A549 (cell line): ENCODE measurements around the gene MAP2K7.

Experiments
- NFE2L2 ChIP-seq: fragments of 150-350 bp; conservative IDR thresholded peaks from 2 replicates; pipeline ENCODE4 v1.6.1; 2014; ENCODE audit warnings: low read length
- POLR2A ChIP-seq: IDR thresholded peaks from 2 replicates; pipeline ENCODE4 v1.6.1; 2012; ENCODE audit warnings: mild to moderate bottlenecking, low read length
- RNF2 ChIP-seq: fragments of 200-600 bp; sonication (generic); IDR thresholded peaks from 2 replicates; pipeline ENCODE4 v1.6.1; 2016; ENCODE audit warnings: low read depth, mild to moderate bottlenecking, antibody characterized with exemption, moderate library complexity, borderline replicate concordance
- TF ChIP-seq, protein P1 (sequence below): fragments of >200 bp; sonication (Bioruptor Twin); formaldehyde crosslinking; IDR thresholded peaks from 3 replicates; pipeline ENCODE4 v1.5.1; 2016
- TF ChIP-seq, protein P2 (sequence below): IDR thresholded peaks from 2 replicates; pipeline ENCODE4 v1.6.1; 2012

DNA sequence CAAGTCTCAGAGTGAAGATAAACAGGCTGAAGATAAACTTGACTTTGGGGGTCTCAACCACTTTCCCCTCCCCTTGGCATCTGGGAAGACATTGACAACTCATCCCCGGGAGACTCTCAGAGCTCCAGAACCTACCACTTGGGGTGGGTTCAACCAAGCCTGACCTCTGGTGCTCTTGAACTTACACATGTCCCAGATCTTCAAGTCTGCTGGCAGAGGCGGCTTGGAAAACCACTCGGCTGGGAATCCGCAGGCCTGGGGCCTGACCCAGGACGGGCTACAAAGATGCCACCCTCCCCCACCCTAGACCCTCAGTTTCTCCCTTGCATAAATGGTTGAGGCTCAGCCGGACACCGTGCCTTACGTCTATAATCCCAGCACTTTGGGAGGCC is 14.9 kb upstream of the MAP2K7 start:
- TF ChIP-seq, protein P1, sequence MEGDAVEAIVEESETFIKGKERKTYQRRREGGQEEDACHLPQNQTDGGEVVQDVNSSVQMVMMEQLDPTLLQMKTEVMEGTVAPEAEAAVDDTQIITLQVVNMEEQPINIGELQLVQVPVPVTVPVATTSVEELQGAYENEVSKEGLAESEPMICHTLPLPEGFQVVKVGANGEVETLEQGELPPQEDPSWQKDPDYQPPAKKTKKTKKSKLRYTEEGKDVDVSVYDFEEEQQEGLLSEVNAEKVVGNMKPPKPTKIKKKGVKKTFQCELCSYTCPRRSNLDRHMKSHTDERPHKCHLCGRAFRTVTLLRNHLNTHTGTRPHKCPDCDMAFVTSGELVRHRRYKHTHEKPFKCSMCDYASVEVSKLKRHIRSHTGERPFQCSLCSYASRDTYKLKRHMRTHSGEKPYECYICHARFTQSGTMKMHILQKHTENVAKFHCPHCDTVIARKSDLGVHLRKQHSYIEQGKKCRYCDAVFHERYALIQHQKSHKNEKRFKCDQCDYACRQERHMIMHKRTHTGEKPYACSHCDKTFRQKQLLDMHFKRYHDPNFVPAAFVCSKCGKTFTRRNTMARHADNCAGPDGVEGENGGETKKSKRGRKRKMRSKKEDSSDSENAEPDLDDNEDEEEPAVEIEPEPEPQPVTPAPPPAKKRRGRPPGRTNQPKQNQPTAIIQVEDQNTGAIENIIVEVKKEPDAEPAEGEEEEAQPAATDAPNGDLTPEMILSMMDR: no peak
- no peak for TF ChIP-seq NFE2L2
- TF ChIP-seq RNF2: no peak
- no peak for TF ChIP-seq POLR2A
- TF ChIP-seq, protein P2, sequence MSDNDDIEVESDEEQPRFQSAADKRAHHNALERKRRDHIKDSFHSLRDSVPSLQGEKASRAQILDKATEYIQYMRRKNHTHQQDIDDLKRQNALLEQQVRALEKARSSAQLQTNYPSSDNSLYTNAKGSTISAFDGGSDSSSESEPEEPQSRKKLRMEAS: no peak
